ENCODE results near the gene KIF2C.
A peak's percentile ranks its signal among the peaks of the same experiment; 100 is the strongest.
"Not testable (repeated sequence)": the region's sequence is repeated elsewhere in the genome, so short reads cannot be mapped to it uniquely, and the experiment has no call there.

Gene KIF2C

DNA sequence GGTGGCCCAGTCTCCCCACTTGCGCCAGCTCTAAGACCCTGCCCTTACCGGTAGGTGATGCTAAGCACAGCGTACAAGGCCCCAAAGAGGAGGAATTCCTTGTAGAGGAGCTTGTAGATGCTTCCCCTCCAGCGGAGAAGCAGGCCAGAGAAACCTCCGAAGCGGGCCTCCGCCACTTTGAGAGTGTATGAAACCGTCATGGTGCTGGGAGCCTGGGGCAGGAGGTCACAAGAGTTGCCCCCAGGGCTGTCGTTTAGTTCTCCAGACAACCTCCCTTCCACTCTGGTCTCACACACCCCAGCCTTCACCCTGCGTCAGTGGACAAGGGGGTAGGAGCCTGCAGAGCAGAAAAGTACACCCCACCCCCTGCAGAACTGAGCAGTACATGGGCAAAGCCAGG is 47.9 kb downstream of the KIF2C start:
- peaks cover 27% of the 10 kb centered on the region for H3K27me3 ChIP-seq (ENCODE audit: insufficient read depth, insufficient read length)
- TF ChIP-seq YY1 (IDR thresholded peaks at IDR 0.05; ENCODE audit: insufficient read depth, insufficient read length), result no peak

DNA sequence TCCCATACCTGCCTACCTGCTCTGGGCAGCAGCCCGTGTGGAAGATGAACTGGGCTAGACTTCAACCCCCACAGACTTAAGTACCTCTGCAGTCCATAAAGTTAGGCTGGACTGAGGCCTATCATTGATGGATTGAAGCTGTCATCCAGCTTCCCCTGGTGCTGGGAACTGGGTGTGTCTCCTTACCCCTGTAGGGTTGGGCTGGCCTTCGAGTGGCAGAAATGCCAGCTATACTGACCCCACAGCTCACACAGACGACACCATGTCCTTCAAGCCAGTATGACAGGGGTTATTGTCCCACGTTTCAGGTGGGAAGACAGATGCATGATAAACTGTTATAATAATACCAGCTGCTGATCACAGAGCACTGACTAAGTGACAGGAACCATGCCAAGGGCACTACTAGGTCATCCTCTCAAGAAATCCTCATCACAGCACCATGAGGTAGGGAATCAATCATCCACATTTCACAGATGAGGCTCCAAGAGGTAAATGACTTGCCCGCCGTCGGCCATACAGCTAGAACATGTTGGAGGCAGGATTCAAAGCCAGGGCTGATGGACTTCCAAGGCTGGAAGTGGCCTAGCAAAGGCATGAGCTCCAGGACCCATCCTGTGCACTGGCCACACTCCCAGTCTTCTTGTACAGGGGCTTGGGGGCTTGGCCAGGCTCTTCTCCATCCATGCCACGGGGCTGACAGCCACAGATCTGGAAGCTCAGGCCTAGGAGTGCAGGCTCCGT is 48.7 kb downstream of the KIF2C start, which contains the start of gene BEST4:
BEST4 (minus strand) TSS at position 51 of the 741 bp plus-strand sequence. CDS start 465 bp downstream, outside the sequence.
- no peaks in the 10 kb centered on the region for H3K36me3 ChIP-seq (ENCODE audit: insufficient read depth, insufficient read length, low read length)
- peaks cover 31% of the 10 kb centered on the region for H3K4me1 ChIP-seq (ENCODE audit: insufficient read depth, insufficient read length)
- H3K4me3 ChIP-seq (ENCODE audit: insufficient read length, low read depth), result no peak within 1 kb of the TSS
- H3K9ac ChIP-seq (ENCODE audit: insufficient read length, low read depth), result no peak within 1 kb of the TSS
- TF ChIP-seq ZNF274 (IDR thresholded peaks at IDR 0.05; ENCODE audit: low read depth, low read length) (no peak), YY1 (IDR thresholded peaks at IDR 0.05; ENCODE audit: insufficient read depth, insufficient read length) (no peak), SUZ12 (IDR thresholded peaks at IDR 0.05; ENCODE audit: extremely low read depth, insufficient read depth, insufficient read length) (no peak)
- no peak for DNase-seq (ENCODE audit: low read depth, low spot score)
- H3K9me3 ChIP-seq (ENCODE audit: insufficient read depth, low read length), result no peaks in the 10 kb centered on the region
- peaks cover 27% of the 10 kb centered on the region for H3K27me3 ChIP-seq (ENCODE audit: insufficient read depth, insufficient read length)

More for the DNA sequence above, 47.9 kb downstream of the KIF2C start:
- no peaks in the 10 kb centered on the region for H3K9me3 ChIP-seq (ENCODE audit: insufficient read depth, low read length)
- H3K4me3 ChIP-seq (ENCODE audit: insufficient read length, low read depth), result no peak overlapping the region
- H3K4me1 ChIP-seq (ENCODE audit: insufficient read depth, insufficient read length), result peaks cover 26% of the 10 kb centered on the region
- H3K9ac ChIP-seq (ENCODE audit: insufficient read length, low read depth), result no peak overlapping the region
- no peak for DNase-seq (ENCODE audit: low read depth, low spot score)
- H3K36me3 ChIP-seq (ENCODE audit: insufficient read depth, insufficient read length, low read length), result no peaks in the 10 kb centered on the region

DNA sequence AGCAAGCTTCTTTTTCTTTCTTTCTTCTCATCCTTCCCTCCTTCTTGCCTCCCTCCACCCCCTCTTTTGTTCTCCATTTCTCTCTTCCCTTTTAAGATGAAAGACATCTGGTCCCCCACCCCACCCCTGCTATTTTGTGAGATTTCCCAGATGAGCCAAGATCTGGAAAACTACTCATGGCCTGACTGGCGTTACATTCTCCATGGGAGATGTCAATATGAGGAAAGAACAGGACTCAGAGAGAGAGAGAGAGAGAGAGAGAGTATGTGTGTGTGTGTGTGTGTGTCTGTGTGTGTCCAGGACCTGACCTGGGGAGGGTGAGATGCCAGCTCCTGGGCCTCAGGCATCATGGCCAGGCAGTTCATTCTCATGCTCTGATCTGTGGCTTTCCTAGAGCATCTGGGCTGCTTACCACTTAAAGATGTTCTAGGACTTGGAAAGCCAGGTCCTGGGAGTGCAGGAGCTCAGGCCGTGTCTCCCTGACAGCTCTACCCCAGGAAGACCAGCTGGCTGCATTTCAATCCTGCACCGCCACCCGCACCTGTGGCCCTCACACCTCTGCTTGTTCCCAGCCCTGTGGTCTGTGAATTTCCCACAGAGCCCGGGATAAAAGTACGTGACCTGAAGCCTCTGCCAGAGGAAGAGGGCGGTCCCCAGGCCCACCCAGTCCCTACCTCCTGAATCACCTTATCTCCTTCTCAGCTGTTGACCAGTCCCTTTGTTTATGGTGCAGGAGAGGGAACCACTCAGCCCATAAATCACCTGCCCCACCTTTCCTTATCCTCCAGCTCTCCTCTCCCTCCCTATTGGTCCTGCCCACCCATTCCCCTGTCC is 51.5 kb downstream of the KIF2C start:
- H3K9ac ChIP-seq (ENCODE audit: insufficient read length, low read depth), result no peak overlapping the region
- H3K9me3 ChIP-seq (ENCODE audit: insufficient read depth, low read length), result no peaks in the 10 kb centered on the region
- peaks cover 7% of the 10 kb centered on the region for H3K27me3 ChIP-seq (ENCODE audit: insufficient read depth, insufficient read length)
- H3K4me1 ChIP-seq (ENCODE audit: insufficient read depth, insufficient read length), result peaks cover 22% of the 10 kb centered on the region
- no peak for DNase-seq (ENCODE audit: low read depth, low spot score)
- TF ChIP-seq YY1 (IDR thresholded peaks at IDR 0.05; ENCODE audit: insufficient read depth, insufficient read length) (no peak), ZNF274 (IDR thresholded peaks at IDR 0.05; ENCODE audit: low read depth, low read length) (no peak), SUZ12 (IDR thresholded peaks at IDR 0.05; ENCODE audit: extremely low read depth, insufficient read depth, insufficient read length) (no peak)
- H3K4me3 ChIP-seq (ENCODE audit: insufficient read length, low read depth), result no peak overlapping the region
- H3K36me3 ChIP-seq (ENCODE audit: insufficient read depth, insufficient read length, low read length), result no peaks in the 10 kb centered on the region

DNA sequence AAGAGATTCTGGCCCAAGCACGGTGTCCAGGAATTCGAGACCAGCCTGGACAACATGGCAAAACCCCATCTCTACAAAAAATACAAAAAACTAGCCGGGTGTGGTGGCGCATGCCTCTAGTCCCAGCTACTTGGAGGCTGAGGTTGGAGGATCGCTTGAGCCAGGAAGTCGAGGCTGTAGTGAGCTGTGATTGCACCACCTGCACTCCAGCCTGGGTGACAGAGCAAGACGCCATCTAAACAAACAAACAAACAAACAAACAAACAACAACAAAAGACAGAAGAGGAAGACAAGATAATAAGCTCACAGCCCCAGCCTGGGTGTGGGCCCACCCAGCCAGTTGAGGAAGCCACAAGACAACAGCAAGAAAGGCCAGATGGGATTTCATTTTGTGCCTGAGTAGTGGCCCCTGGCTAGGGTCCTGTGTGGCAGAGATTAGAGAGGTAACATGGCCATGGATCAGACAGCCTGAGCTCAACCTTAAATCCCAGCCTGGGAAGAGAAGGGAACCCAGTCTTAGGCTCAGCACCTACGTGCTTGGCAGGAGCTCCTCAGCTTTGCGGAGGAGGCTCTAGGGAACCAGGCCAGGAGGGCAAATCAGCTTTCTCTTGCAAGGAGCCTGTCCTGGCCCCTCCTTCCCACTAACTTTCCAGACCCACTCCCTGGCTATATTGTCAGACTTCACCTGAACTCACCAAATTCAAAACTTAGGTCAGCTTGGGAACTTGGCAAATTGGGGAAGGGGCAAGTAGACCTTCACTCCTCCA is 53.3 kb downstream of the KIF2C start:
- no peaks in the 10 kb centered on the region for H3K36me3 ChIP-seq (ENCODE audit: insufficient read depth, insufficient read length, low read length)
- H3K9me3 ChIP-seq (ENCODE audit: insufficient read depth, low read length), result no peaks in the 10 kb centered on the region
- H3K27me3 ChIP-seq (ENCODE audit: insufficient read depth, insufficient read length), result no peaks in the 10 kb centered on the region
- no peak for TF ChIP-seq ZNF274 (IDR thresholded peaks at IDR 0.05; ENCODE audit: low read depth, low read length)
- TF ChIP-seq SUZ12 (IDR thresholded peaks at IDR 0.05; ENCODE audit: extremely low read depth, insufficient read depth, insufficient read length), result no peak
- TF ChIP-seq YY1 (IDR thresholded peaks at IDR 0.05; ENCODE audit: insufficient read depth, insufficient read length), result no peak
- no peak overlapping the region for H3K4me3 ChIP-seq (ENCODE audit: insufficient read length, low read depth)
- DNase-seq (ENCODE audit: low read depth, low spot score), result no peak
- H3K9ac ChIP-seq (ENCODE audit: insufficient read length, low read depth), result peak overlapping the region; percentile 27
- peaks cover 12% of the 10 kb centered on the region for H3K4me1 ChIP-seq (ENCODE audit: insufficient read depth, insufficient read length)

DNA sequence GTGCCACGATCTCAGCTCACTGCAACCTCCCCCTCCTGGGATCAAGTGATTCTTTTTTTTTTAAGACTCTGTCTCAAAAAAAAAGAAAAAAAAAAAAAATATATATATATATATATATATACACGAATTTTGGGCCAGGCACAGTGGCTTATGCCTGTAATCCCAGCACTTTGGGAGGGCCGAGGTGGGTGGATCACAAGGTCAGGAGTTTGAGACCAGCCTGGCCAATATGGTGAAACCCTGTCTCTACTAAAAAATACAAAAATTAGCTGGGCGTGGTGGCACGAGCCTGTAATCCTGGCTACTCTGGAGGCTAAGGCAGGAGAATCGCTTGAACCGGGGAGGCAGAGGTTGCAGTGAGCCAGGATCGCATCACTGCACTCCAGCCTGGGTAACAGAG is 58.2 kb downstream of the KIF2C start:
- Histone ChIP-seq H3K36me3 (ENCODE audit: insufficient read depth, insufficient read length, low read length) (peaks cover 15% of the 10 kb centered on the region), H3K4me1 (ENCODE audit: insufficient read depth, insufficient read length) (peaks cover 20% of the 10 kb centered on the region)
- DNase-seq (ENCODE audit: low read depth, low spot score); H3K4me3 ChIP-seq (ENCODE audit: insufficient read length, low read depth); H3K9ac ChIP-seq (ENCODE audit: insufficient read length, low read depth); H3K9me3 ChIP-seq (ENCODE audit: insufficient read depth, low read length); H3K27me3 ChIP-seq (ENCODE audit: insufficient read depth, insufficient read length): not testable (repeated sequence)

DNA sequence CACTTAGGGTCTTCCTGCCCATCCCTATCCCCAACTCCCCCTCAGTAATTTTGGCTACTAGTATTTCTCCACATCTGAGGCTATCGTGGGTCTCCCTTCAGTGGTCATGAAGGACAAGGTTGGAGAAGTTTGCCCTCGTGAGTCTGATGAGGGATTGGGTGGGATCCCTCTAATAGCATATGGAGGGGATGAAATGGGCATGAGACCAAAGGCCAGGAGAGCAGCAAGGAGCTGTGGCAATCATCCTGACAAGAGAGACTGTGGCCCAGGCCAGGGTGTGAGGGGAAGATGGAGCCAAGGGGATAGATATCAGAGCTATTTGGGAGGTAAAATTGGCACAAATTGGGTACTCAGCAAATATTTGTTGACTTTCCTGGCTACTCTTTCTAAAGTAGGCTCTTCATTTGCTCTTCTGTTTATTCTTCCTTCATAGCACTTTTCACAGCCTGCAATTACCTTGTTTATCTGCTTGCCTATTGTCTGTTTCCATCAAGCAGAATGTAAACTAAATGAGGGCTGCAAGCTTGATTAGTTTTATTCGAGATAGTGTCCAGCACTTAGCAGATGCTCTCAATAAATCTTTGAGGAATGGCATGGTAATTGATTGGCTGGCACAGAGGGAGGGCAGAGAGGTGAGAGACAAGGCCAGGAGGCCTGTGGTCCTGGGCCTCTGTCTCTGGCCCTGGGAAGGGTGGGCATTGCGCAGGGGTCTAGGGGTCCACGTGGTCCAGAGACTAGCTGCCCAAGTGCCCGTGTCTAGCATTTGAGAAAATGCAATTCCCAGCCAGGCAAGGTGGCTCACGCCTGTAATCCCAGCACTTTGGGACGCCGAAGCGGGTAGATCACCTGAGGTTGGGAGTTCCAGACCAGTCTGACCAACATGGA is 59.1 kb downstream of the KIF2C start:
- no peak for TF ChIP-seq SUZ12 (IDR thresholded peaks at IDR 0.05; ENCODE audit: extremely low read depth, insufficient read depth, insufficient read length)
- TF ChIP-seq YY1 (IDR thresholded peaks at IDR 0.05; ENCODE audit: insufficient read depth, insufficient read length), result no peak
- TF ChIP-seq ZNF274 (IDR thresholded peaks at IDR 0.05; ENCODE audit: low read depth, low read length), result no peak
- Histone ChIP-seq H3K4me3 (ENCODE audit: insufficient read length, low read depth) (no peak overlapping the region), H3K36me3 (ENCODE audit: insufficient read depth, insufficient read length, low read length) (peaks cover 24% of the 10 kb centered on the region), H3K9me3 (ENCODE audit: insufficient read depth, low read length) (no peaks in the 10 kb centered on the region), H3K9ac (ENCODE audit: insufficient read length, low read depth) (peak overlapping the region; percentile 65), H3K4me1 (ENCODE audit: insufficient read depth, insufficient read length) (peaks cover 19% of the 10 kb centered on the region), H3K27me3 (ENCODE audit: insufficient read depth, insufficient read length) (peaks cover 6% of the 10 kb centered on the region)
- DNase-seq (ENCODE audit: low read depth, low spot score), result no peak

Data from NT2/D1 (cell line).